CD8-positive, alpha-beta memory T cell (primary cell): ENCODE measurements around the gene KIFC3. TPM values are rescaled to one million over a fixed set of nuclear protein-coding genes. Genes with fewer than 3 reads are reported as not detected.
"Not testable (repeated sequence)": the region's sequence is repeated elsewhere in the genome, so short reads cannot be mapped to it uniquely, and the experiment has no call there.

Source experiments
- CTCF ChIA-PET: fragments of 350-600 bp; sonication (Branson Sonifier 250); formaldehyde crosslinking; loops from one replicate; lab custom pipeline; 2021; ENCODE audit warnings: antibody characterized with exemption; lab: Charles Lee
- POLR2A ChIA-PET: fragments of 350-600 bp; sonication (Branson Sonifier 250); formaldehyde crosslinking; loops from one replicate; lab custom pipeline; 2021; ENCODE audit warnings: antibody characterized with exemption; lab: Charles Lee
- DNase-seq, 5 donors: peaks; one replicate each; pipeline versions ENCODE4 v3.0.0 to v3.0.0-alpha.2; 2020 to 2022; ENCODE audit warnings: mixed read lengths in 1 of 5
- H3K27ac ChIP-seq: one replicate; pipeline ENCODE4 v1.7.0; 2013; ENCODE audit warnings: low read depth, mild to moderate bottlenecking, low read length, moderate library complexity
- H3K27me3 ChIP-seq: 2 replicates; pipeline ENCODE4 v1.7.0; 2013; ENCODE audit warnings: low read length, mild to moderate bottlenecking; ENCODE audit not compliant: insufficient read depth, poor library complexity, severe bottlenecking
- H3K36me3 ChIP-seq: 2 replicates; pipeline ENCODE4 v1.7.0; 2013; ENCODE audit warnings: mild to moderate bottlenecking, low read length, moderate library complexity; ENCODE audit not compliant: insufficient read depth
- H3K4me1 ChIP-seq: 2 replicates; pipeline ENCODE4 v1.7.0; 2013; ENCODE audit warnings: mild to moderate bottlenecking, low read length, moderate library complexity; ENCODE audit not compliant: insufficient read depth
- H3K4me3 ChIP-seq: 2 replicates; pipeline ENCODE4 v1.7.0; 2013; ENCODE audit warnings: mild to moderate bottlenecking, low read length
- H3K9me3 ChIP-seq: 2 replicates; pipeline ENCODE4 v1.7.0; 2013; ENCODE audit warnings: mild to moderate bottlenecking, low read length
- H3K27ac Mint-ChIP-seq, 8 donors: one replicate each; pipeline ENCODE4 v1.8.0; 2020 to 2021; ENCODE audit warnings: mixed read lengths in 8 of 8, mild to moderate bottlenecking in 6 of 8, inconsistent platforms in 3 of 8, moderate library complexity in 3 of 8
- H3K27me3 Mint-ChIP-seq, 2 donors: one replicate each; pipeline ENCODE4 v1.8.0; 2020 to 2021; ENCODE audit warnings: mixed read lengths in 2 of 2, mild to moderate bottlenecking in 1 of 2, moderate library complexity in 1 of 2
- H3K36me3 Mint-ChIP-seq, 3 donors: one replicate each; pipeline ENCODE4 v1.8.0; 2020 to 2021; ENCODE audit warnings: mixed read lengths in 3 of 3, inconsistent platforms in 1 of 3, mild to moderate bottlenecking in 1 of 3
- H3K4me1 Mint-ChIP-seq, 3 donors: one replicate each; pipeline ENCODE4 v1.8.0; 2020 to 2021; ENCODE audit warnings: mixed read lengths in 3 of 3, inconsistent platforms in 1 of 3, mild to moderate bottlenecking in 1 of 3
- H3K4me3 Mint-ChIP-seq, 7 donors: one replicate each; pipeline ENCODE4 v1.8.0; 2020 to 2021; ENCODE audit warnings: mixed read lengths in 7 of 7, mild to moderate bottlenecking in 6 of 7, moderate library complexity in 4 of 7, inconsistent platforms in 2 of 7
- H3K9me3 Mint-ChIP-seq, 5 donors: one replicate each; pipeline ENCODE4 v1.8.0; 2020 to 2022; ENCODE audit warnings: mixed read lengths in 5 of 5, mild to moderate bottlenecking in 3 of 5, moderate library complexity in 2 of 5, inconsistent platforms in 1 of 5
- polyA plus RNA-seq: library from polyadenylated mRNA; unstranded; fragments of 300-500 nt; fragmentation: Illumina TruSeq; gene quantifications from one replicate; pipeline ENCODE4 v1.2.3, GENCODE V29; 2021
- total RNA-seq, 2 experiments: library from RNA; stranded (reverse); gene quantifications; one replicate each; pipeline ENCODE4 v1.2.3, GENCODE V29; 2021

The KIFC3 gene
- total and polyA plus RNA-seq, 3 experiments from 2014 or later: 0.82 to 3.2 (median 2.9) TPM

- CTCF ChIA-PET: not testable (repeated sequence)
Measured at GRCh38 chr16:57729852-57730251, 72.4 kb downstream of the KIFC3 start.

GRCh38 chr16:57729182-57729484 lies 73.2 kb downstream of the KIFC3 start:
- Mint-ChIP-seq H3K4me1 (peaks cover 7 to 8% (median 7%) of the 10 kb centered on the region in 3 donors), H3K27ac (no peak overlapping the region), H3K27me3 (no peaks in the 10 kb centered on the region), H3K36me3 (peaks cover 0 to 4% (median 2%) of the 10 kb centered on the region in 3 donors), H3K4me3 (no peak overlapping the region), H3K9me3 (peaks cover 0 to 6% (median 0%) of the 10 kb centered on the region in 5 donors)
- Histone ChIP-seq H3K9me3 (no peaks in the 10 kb centered on the region), H3K36me3 (no peaks in the 10 kb centered on the region), H3K27ac (no peak overlapping the region), H3K4me3 (no peak overlapping the region), H3K27me3 (no peaks in the 10 kb centered on the region), H3K4me1 (no peaks in the 10 kb centered on the region)
- POLR2A ChIA-PET: no interaction called here
- CTCF ChIA-PET: no interaction called here
- DNase-seq: no peak

More at GRCh38 chr16:57729852-57730251, 72.4 kb downstream of the KIFC3 start:
- H3K27ac ChIP-seq, H3K9me3 ChIP-seq, H3K36me3 ChIP-seq, H3K4me1 ChIP-seq, H3K27ac Mint-ChIP-seq, H3K4me3 Mint-ChIP-seq, DNase-seq, H3K27me3 ChIP-seq, H3K9me3 Mint-ChIP-seq, H3K4me3 ChIP-seq, H3K27me3 Mint-ChIP-seq, POLR2A ChIA-PET, H3K36me3 Mint-ChIP-seq: not testable (repeated sequence)
- H3K4me1 Mint-ChIP-seq: peaks cover 9 to 13% (median 13%) of the 10 kb centered on the region in 3 donors

GRCh38 chr16:57728336-57729181 lies 73.7 kb downstream of the KIFC3 start:
- Histone ChIP-seq H3K27ac (no peak overlapping the region), H3K4me3 (no peak overlapping the region), H3K27me3 (no peaks in the 10 kb centered on the region), H3K9me3 (no peaks in the 10 kb centered on the region), H3K36me3 (no peaks in the 10 kb centered on the region), H3K4me1 (no peaks in the 10 kb centered on the region)
- Mint-ChIP-seq H3K36me3 (peaks cover 0 to 4% (median 2%) of the 10 kb centered on the region in 3 donors), H3K4me1 (peaks cover 6% of the 10 kb centered on the region in 3 donors), H3K27ac (no peak overlapping the region), H3K27me3 (no peaks in the 10 kb centered on the region), H3K4me3 (no peak overlapping the region), H3K9me3 (peaks cover 0 to 6% (median 0%) of the 10 kb centered on the region in 5 donors)
- POLR2A ChIA-PET: no interaction called here
- DNase-seq: no peak
- CTCF ChIA-PET: no interaction called here

GRCh38 chr16:57727610-57728009 lies 74.7 kb downstream of the KIFC3 start:
- Mint-ChIP-seq H3K27ac (peak overlapping the region in 1 of 8 donors; percentile 77), H3K36me3 (peaks cover 0 to 2% (median 0%) of the 10 kb centered on the region in 3 donors), H3K4me1 (peaks cover 0 to under 1% (median 0%) of the 10 kb centered on the region in 3 donors), H3K27me3 (no peaks in the 10 kb centered on the region), H3K4me3 (no peak overlapping the region), H3K9me3 (no peaks in the 10 kb centered on the region)
- no peak overlapping the region for H3K4me3 ChIP-seq
- DNase-seq: no peak
- ChIA-PET POLR2A (interaction anchor here (0.6 kb wide), 1 partner anchor 173 kb away, joined by 3 read pairs; no protein-coding TSS in a partner anchor), CTCF (interaction anchor here (0.5 to 1.4 kb wide), 2 partner anchors 151 to 183 kb away, joined by 4 to 5 read pairs; no protein-coding TSS in a partner anchor)
- H3K27ac ChIP-seq: no peak overlapping the region
- H3K27me3 ChIP-seq: no peaks in the 10 kb centered on the region
- H3K9me3 ChIP-seq: no peaks in the 10 kb centered on the region
- no peaks in the 10 kb centered on the region for H3K4me1 ChIP-seq
- no peaks in the 10 kb centered on the region for H3K36me3 ChIP-seq

- Mint-ChIP-seq H3K27ac (peak overlapping the region in 1 of 8 donors; percentile 47), H3K4me3 (no peak overlapping the region), H3K36me3 (no peaks in the 10 kb centered on the region), H3K9me3 (no peaks in the 10 kb centered on the region), H3K4me1 (no peaks in the 10 kb centered on the region), H3K27me3 (peaks cover 0 to 1% of the 10 kb centered on the region in 2 donors)
- no peaks in the 10 kb centered on the region for H3K36me3 ChIP-seq
- H3K27me3 ChIP-seq: no peaks in the 10 kb centered on the region
- no peaks in the 10 kb centered on the region for H3K4me1 ChIP-seq
- H3K9me3 ChIP-seq: no peaks in the 10 kb centered on the region
- no peak for DNase-seq
- H3K27ac ChIP-seq: no peak overlapping the region
- H3K4me3 ChIP-seq: no peak overlapping the region
- CTCF ChIA-PET: interaction anchor here (0.9 to 1.4 kb wide), 2 partner anchors 17 to 150 kb away, joined by 3 to 5 read pairs; no protein-coding TSS in a partner anchor
- POLR2A ChIA-PET: no interaction called here
Measured at GRCh38 chr16:57726433-57726947, 75.8 kb downstream of the KIFC3 start.

- Mint-ChIP-seq H3K27me3 (peaks cover 0 to 3% of the 10 kb centered on the region in 2 donors), H3K36me3 (no peaks in the 10 kb centered on the region), H3K27ac (no peak overlapping the region), H3K4me1 (no peaks in the 10 kb centered on the region), H3K9me3 (no peaks in the 10 kb centered on the region), H3K4me3 (no peak overlapping the region)
- H3K9me3 ChIP-seq: no peaks in the 10 kb centered on the region
- no peaks in the 10 kb centered on the region for H3K4me1 ChIP-seq
- H3K36me3 ChIP-seq: no peaks in the 10 kb centered on the region
- H3K27me3 ChIP-seq: no peaks in the 10 kb centered on the region
- ChIA-PET POLR2A (no interaction called here), CTCF (interaction anchor here (0.9 kb wide), 1 partner anchor 17 kb away, joined by 3 read pairs; no protein-coding TSS in a partner anchor)
- no peak overlapping the region for H3K27ac ChIP-seq
- H3K4me3 ChIP-seq: no peak overlapping the region
- no peak for DNase-seq
Measured at GRCh38 chr16:57725976-57726375, 76.3 kb downstream of the KIFC3 start.

GRCh38 chr16:57725554-57725953 lies 76.7 kb downstream of the KIFC3 start:
- ChIA-PET POLR2A (no interaction called here), CTCF (no interaction called here)
- Mint-ChIP-seq H3K9me3 (no peaks in the 10 kb centered on the region), H3K36me3 (no peaks in the 10 kb centered on the region), H3K4me3 (no peak overlapping the region), H3K27me3 (peaks cover 0 to 4% of the 10 kb centered on the region in 2 donors), H3K4me1 (no peaks in the 10 kb centered on the region), H3K27ac (no peak overlapping the region)
- Histone ChIP-seq H3K4me1 (no peaks in the 10 kb centered on the region), H3K36me3 (no peaks in the 10 kb centered on the region), H3K9me3 (no peaks in the 10 kb centered on the region), H3K27ac (no peak overlapping the region), H3K27me3 (no peaks in the 10 kb centered on the region), H3K4me3 (no peak overlapping the region)
- DNase-seq: no peak

- H3K4me3 ChIP-seq: no peak overlapping the region
- H3K27me3 Mint-ChIP-seq: peaks cover 0 to 4% of the 10 kb centered on the region in 2 donors
- no peaks in the 10 kb centered on the region for H3K9me3 ChIP-seq
- ChIA-PET CTCF (no interaction called here), POLR2A (no interaction called here)
- H3K36me3 Mint-ChIP-seq: no peaks in the 10 kb centered on the region
- no peak for DNase-seq
- H3K36me3 ChIP-seq: no peaks in the 10 kb centered on the region
- no peaks in the 10 kb centered on the region for H3K27me3 ChIP-seq
- H3K9me3 Mint-ChIP-seq: no peaks in the 10 kb centered on the region
- H3K4me3 Mint-ChIP-seq: no peak overlapping the region
- no peaks in the 10 kb centered on the region for H3K4me1 ChIP-seq
- H3K4me1 Mint-ChIP-seq: no peaks in the 10 kb centered on the region
- H3K27ac Mint-ChIP-seq: no peak overlapping the region
- no peak overlapping the region for H3K27ac ChIP-seq
Measured at GRCh38 chr16:57725151-57725550, 77.1 kb downstream of the KIFC3 start.
